GM21723 (cell line): ENCODE data around the gene MAML3.

Experiments
- ATAC-seq: cut with Tn5 transposase; IDR thresholded peaks from one replicate; pipeline ENCODE4 v1.9.1; 2021; ENCODE audit warnings: mild to moderate bottlenecking, moderate library complexity; ENCODE audit not compliant: unreplicated experiment

MAML3 gene

DNA sequence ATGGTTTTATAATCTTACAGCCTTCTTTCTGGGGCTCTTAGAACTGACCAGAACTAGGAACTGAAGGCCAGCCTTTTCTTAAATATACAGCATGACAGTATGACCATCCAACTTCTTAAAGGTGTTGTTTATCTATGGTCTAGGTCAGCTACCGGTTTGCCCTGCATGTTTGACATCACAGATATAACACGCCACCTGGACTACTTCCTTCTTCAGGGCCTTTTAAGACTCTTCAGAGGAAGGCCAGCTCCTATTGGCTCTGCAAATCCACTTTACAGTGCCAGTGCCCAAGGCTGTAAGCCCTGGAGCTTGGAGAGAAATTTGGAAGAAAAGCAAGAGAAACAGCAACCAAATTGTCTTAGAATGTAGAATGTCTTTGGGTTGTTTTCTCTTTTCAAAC lies 302.9 kb downstream of the MAML3 start:
- no peak for ATAC-seq

DNA sequence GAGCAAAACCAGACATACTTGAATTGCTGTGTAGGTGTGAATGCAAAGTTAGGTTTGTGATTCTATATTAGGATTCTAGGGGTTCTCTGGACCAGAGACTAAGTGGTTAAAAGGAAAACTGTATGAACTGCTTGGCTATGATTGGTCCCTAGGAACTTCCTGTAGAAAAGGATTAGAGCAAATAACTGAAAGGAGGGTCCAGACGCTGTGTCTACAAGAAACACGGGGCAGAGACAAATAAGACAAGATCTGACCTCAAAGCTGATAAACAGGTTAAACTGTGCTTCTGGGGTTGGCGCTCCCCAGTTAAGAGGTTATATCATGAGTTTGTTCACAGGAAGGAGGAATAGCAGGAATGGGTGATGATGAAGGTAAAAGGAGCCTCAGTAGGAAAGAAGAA lies 304.8 kb downstream of the MAML3 start:
- no peak for ATAC-seq

DNA sequence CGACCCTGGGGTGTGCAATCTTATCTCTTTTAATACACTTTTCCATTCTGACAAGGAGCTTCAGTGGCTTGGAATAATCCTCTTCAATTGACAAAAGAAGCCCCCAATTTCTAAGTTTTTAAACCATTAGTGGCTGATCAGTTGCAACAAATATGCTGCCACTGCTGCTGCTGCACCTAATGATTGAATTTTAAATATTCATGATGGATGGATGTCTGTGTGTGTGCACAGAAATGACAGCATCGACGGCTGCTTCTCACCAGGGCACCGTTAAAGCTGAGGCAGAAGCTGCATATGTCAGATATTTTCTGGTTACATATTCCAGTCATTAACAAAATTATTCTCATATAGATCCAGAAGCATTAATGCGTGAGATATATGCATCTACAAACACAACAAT lies 306.0 kb downstream of the MAML3 start:
- no peak for ATAC-seq

DNA sequence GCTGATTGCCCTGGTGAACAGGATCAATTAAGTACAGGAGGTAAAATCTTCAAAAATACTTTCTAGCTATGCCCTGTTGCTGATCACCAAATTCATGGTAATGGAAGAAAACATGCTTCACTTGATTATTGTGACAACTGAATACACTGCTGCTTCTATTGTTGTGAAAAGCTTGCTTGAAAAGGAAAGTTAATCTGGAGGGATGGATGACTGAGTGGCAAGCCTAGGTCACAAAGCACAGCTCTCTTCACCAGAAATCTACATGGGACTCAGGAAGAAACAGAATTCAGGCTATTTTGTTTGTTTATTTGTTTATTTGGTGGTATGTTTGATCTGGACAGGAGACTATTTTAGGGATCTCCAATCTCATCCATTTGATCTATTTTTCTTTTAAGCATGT lies 306.4 kb downstream of the MAML3 start:
- ATAC-seq: no peak

DNA sequence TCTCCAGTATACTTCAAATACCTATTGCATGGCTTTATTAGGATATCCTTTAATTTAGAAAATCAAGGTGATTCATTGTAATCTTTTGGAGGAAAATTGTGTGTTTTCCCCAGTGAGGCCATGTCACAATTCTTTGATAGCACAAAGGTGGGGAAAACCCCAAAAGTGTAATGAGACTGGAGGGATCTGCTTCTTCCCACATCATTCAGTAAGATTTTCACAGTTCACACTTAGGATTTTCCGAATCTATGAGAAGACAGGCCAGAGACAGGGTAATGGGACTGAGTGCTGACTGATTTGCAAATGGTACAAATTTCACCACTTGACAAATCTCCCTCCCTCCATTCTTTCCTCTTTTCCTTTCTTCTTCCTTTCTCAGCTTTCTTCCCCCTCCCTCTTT lies 307.2 kb downstream of the MAML3 start:
- ATAC-seq: no peak

DNA sequence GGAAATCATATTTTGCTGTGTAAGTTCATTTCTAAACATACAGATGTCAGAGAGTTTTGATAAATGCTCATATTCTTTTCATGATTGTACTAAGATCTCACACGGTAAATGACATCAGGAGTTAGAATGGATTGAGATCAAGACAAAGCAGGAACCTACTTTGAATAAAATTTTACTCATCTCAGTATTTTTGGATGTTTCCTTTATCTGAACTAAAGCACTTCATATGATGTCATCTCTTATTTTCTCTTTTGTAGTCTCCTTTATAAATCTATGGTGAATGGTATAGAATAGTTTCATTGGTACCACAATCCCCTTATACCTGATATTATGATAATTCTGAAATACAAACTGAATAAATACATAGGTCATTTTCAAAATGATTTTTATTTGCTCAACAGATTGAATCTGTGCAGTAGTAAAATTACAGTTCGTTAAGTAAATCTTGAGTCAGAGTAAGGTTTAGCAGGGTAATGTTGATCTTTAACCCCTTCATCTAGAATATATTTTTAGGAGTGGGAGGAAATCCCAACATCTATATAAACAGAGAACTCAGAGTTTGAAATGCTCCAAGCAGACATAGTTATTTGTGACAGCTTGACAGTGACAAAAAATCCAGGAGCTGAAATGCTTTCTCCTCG lies 308.4 kb downstream of the MAML3 start:
- no peak for ATAC-seq

DNA sequence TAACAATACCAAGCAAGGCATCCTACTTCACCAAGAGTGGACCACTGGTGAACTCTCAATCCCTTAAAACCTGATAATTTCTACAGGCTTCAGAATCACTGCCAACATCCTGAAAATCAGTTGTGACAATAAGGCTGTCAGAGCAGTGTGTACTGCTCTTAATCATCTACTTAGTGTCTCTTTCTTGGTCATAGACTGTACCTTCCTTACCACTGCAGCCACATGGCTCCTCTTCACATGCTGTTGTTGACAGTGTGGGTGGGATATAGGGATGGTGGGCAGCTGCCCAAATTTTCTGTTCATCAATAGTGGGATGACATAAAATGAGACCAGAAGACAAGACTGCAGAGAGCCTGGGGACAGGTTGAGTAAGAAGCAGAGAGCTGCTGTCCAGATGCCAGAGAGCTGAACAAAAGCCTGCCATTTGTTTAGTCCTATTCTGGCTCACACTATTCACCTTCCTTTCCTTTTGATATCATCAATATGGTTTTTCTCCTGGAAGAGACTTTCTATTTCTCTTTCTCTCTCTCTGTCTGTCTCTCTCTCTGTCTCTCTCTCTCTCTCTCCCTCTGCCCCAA lies 309.4 kb downstream of the MAML3 start:
- ATAC-seq: no peak

DNA sequence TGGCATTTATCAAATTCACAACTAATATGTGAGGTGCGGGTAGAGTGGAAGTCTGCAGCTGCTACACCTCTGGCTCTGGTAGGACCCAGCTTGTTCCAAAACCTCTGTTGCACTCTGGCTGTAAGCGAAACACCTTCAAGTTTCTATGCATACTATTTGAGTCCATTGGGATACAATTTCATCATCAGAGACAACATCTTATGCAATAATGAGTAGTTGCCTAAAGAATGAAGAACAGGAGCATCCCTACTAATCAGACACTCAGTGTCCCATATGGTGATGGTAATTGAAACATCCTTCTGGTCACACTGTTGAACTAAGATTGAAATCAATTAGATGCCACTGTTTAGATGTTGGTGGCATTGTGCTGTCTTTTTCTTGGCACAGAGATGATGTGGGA lies 309.9 kb downstream of the MAML3 start:
- no peak for ATAC-seq

DNA sequence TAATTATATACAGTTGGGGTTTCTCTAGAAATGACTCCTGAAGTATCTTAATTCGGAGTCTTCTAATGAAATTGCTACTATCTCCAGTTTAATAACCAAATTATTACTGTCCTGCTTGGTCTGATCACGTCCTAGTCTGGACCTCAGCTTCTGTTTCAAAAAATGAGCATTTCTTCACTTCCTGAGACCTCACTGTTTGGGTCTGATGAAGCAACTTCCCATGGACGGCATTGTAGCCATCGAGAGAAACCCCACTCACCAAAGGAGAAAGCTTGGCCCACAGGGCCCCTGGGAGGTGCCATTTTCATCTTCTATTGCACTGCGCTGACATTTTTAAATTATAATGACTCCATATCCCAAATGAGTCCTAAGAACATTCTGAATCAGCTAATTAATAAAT lies 310.3 kb downstream of the MAML3 start:
- ATAC-seq: no peak

DNA sequence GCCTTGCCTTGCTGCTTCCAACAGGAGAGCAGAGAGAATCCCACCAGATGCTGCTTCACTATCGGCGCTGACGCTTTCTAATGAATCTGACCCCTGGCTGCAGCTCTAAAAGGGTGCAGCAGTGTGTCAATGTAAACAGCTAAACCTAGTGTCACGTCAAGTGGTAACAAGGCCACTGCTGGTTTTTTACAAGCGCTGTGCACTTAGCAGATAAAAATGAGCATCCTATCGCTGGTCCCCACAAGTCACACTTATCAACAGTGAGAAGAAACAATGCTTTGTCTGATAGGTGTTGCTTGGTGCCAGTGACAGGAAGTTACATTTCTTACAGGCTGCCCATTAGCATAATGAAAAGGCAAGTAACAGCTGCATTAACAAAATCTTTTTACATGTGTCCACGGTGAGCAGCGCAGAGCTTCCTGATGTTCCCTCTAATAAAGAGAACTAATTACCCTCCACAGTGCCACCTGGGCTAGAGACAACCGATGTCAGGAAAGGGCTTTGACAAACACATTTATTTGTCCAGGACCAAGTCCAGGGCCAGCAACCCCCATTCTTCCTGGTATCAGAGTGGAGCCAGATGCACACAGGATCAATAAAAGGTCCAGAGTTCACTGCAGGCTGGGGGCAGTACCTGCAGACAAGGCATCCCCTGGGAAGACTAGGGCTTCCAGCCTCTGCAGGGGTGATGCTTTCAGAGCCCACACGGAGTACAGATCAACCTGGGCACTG lies 312.4 kb downstream of the MAML3 start:
- no peak for ATAC-seq

DNA sequence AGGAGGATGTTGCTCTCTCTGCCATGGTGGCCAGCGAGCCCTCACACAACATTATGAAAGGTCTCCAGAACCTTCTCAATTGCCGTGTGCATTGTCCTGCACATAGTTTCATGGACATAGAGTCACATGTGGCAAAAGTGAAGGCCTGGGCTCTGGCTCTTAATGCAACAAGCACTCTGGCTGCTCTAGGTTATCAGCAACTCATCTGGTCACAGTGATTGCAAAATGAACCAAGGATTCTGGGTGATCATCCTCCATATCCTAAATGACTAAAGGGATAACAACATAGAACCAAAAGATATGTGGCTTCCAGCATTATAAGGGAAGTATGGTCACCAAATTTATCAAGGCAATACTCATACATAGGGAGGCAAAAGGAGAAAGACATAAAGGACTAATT lies 313.2 kb downstream of the MAML3 start:
- no peak for ATAC-seq

DNA sequence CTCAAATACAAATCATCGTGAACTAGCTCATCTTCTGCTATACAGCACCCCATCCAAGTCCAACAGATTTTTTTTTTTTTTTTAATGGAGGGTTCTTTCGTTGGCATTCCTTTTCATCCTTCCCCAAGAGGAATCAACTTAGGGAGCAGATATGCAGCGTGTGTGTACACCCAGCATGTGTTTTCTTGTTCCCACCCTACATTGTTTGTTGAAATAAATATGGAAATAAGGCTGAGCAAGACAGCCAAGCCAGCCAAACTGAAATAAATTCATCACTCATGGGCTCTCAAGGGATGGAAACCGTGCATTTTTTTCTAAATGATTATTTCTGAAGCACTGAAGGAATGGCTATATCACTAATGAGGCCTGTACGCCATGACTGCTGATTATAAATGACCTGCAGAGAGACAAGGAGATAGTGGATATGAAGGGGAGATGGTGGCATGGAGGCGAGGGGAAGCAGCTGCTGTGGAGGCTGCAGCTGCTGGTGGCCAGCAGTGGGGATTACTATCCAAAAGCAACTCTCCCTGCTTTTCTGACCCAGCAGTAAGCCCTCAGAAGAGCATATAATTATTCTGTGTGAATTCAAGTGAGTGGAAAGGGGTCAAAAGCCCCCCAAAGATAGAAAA lies 314.5 kb downstream of the MAML3 start:
- ATAC-seq: no peak

DNA sequence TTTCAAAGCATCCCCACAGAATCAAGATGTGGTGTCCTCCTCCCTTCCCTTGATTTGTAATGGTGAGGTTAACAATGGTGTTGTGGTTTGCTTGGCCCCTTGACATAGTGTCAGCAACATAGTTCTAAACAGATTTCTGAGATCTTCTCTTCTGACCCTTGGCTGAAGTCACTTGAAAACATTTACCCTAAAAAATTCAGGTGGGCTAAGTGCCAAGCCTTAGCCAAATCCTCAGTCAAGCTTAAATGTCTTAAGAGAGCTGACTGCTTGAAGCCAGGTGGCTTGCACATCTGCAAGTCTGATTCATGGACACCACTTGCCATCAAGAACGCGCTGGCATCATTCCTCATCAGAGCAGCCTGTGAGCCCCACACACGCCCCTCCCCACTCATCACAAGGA lies 315.2 kb downstream of the MAML3 start:
- ATAC-seq: no peak

DNA sequence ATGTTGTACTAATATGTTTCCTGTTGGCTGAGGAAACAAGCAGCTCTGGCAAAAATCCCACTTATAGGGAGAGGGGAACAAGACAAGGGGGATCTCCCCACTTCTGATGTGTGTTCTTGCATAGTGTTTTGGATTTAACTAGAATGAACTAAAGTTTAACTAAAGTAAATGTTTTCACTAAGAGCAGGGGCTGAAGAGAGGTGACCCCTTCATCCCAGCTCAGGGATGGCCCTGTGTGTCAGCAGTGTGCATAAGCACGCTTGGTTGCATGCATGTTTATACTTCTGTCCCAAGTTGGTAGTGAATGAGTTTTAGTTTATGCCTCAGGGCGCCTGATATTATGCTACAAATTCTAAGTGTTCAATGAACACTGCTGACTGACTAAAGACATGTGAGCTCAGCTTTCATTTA lies 319.0 kb downstream of the MAML3 start:
- no peak for ATAC-seq

DNA sequence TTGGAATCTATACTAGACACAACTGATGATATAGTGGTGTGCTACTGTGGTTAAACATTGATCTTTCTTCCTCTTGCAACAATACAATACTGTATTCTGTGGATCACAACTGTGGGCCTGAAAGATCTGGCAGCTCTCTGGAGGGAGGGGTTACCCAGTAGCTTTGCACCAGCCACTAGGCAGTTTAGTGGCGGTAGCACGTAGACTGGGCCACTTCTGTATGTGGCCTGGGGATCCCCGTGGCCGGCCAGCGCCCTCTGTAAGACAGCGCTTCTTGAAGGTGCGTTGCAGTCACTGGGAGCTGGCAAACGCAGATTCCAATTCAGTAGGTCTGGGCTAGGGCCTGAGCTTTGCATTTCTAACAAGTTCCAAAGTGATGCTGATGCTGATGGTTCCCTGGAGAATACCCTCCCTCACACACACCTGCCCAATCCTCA lies 319.7 kb downstream of the MAML3 start:
- no peak for ATAC-seq

DNA sequence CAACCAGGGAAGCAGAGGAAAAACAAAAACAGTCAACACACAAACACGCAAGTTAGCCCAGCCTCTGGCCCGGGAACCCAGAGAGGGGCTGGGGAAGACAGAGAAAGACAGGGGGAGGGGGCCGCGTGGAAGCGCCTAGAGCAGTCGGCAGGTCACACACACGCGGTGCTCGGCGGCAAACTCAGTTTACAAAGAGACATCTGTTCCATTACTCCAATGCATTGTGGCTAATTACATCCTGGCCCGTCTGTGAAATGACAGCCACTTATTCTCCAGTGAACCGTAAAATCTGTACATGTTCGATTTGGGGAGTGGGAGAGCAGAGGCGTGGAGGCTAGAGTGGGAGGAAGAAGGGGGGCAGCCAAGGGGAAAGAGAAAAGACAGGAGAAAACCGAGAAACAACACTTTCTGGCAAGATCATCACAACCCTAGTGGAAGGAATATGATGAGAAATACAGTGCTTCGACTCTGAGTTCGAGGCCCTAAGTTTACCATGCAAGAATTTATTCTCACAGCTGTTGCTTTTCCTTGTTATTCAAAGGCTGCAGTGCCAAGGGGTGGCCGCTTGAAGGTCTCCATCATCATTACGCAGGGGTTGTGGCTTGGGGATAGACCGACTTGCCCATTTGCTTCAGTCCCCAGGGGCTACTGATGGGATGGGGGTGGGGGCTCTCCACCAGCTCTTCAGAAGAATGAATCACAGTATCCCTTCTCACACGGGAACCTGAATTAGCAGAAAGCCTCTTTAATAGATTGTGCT lies 320.7 kb downstream of the MAML3 start:
- no peak for ATAC-seq

DNA sequence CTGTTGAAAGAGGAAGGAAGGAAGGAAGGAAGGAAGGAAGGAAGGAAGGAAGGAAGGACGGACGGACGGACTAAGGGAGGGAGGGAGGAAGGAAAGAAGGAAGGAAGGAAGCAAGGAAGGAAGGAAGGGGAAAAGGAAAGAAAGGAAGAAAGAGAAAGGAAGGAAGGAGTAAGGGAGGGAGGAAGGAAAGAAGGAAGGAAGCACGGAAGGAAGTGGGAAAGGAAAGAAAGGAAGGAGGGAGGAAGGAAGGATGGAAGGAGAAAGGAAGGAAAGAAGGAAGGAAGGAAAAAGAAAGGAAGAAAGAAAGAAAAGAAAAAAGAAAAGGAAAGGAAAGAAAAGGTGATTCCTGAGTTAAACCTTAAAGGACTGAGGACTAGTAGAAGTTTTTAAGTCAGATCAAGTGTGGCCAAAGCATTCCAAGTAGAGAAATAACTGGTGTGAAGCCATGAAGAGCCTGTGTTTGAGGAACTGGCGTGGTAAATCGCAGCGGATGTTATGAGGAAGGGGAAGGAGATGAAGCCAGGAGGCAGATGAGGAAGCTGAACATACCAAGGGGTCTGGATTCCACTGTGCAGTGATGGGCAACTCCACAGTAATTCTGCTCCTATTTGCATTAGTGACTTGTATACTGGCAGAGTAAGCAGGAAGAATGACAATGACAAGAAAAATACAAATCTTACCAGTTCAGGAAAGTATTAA lies 324.9 kb downstream of the MAML3 start:
- ATAC-seq: no peak

DNA sequence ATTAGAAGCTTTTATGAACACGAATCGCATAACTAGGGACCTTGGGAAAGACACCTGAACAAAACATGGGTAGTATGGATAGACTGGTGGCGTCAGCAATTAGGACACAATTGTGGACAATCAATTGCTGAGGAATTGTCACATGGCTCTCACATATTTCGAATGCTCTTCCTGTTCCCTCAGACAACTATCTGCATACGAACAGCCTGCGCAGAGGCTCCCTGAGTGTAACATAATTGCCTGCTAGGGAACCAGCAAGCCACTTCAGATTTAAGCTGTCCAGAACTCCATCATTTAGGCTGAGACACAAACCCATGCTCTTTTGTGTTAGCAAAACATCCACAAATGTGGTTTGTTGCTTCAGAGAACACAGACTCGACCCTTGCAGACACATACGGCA lies 327.6 kb downstream of the MAML3 start:
- ATAC-seq: no peak

DNA sequence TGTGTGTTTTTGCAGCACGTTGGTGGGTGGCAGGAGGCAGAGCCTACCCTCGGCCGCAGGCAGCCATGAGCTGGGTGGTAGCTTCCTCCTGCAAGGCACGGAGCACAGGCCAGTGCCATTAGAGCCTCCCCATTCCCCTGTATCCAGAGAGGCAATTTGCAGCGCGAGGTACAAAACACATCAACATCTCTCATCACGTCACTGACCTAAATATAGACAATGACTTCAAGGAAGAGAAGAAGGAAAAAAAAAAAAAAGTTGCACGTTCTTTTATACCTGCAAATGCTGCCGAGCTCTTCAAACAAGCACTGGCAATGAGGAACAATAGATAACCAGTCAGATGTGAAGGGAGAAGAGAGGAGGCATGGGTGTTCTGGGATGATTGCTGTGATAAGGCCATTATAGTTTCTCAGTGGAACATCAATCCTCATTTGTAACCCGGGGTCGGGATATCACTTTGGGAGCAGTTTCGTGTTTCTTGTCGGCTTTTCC lies 328.4 kb downstream of the MAML3 start:
- ATAC-seq: no peak

DNA sequence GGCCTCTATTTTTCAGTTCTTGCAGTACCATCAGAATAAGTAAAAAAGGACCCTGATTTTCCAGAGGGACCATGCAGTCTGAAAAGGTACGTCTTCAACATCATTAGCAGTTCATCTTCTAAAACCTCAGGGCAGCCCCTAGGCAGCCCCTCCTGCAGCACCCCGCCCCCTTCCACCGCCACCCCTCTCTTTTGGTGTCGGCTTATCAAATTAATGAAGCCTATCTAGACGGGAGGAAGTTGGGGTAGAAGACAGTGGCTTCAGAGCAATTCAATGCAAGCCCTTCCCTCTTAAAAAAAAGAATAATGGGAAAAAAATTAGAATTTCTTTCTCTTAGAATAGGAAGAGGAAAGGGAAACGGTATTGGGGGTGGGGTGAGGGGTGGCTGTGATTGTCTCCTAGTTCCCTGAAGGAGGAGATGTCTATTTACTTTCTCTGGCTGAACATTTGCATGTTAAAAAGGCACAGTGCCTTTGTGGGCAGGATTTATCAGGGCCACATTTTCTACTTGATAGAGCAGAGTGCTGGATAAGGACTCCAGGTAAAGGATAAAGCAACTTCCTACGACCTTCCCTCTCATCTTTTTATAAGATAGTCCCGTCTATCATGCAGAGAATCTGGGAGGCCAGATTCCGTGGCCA lies 329.0 kb downstream of the MAML3 start:
- ATAC-seq: no peak
